GM10266 (cell line): Measurements from ENCODE around the gene EIF2B2.

Source experiments
- DNase-seq: peaks from one replicate; pipeline ENCODE4 v3.0.0; 2012; ENCODE audit errors: extremely low spot score
- CTCF ChIP-seq: IDR thresholded peaks from 2 replicates; pipeline ENCODE4 v1.5.1; 2012; ENCODE audit warnings: mild to moderate bottlenecking, low read depth; ENCODE audit not compliant: control insufficient read depth, insufficient read depth; ENCODE audit errors: missing control alignments

The EIF2B2 gene

DNA sequence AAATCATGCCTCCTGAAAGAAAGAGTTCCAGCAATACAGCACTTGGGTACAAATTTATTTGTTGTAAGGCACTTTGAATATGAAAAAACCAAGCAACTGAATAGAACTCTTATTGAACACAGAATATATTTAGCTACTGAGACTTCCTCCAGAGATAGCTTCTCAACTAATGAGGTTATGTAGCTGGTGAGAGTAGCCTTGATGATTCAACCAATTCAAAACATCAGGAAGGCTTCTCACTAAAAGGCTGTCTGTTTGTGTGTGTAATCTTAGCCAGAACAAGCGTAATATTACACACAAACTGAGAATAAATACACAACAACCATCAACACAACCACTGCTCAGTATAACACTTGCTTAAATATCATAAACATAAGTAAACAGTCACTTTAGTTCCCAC, 20.4 kb downstream of the EIF2B2 start:
- TF ChIP-seq CTCF, result no peak
- DNase-seq, result no peak

GRCh38 chr14:75025082-75025481, 22.4 kb downstream of the EIF2B2 start:
- no peak for DNase-seq
- no peak for TF ChIP-seq CTCF

DNA sequence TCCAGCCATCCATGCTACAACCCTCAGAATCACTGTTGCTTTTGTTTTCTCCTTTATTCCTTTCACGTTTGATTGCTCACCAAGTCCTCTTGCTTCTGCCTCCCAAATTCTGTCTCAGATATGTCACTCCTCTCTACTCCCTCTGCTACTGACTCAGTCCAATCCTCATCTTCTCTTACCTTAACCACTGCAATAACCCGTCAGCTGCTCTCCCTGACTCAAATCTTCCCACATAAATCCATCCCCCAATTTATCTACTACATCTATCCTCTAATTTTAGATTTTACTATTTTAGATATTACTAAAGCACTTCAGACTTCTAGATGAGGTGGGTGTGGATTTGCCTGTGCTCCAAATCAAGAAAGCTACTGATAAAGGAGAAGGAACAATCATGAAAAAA, 23.2 kb downstream of the EIF2B2 start:
- TF ChIP-seq CTCF, result no peak
- DNase-seq, result no peak

DNA sequence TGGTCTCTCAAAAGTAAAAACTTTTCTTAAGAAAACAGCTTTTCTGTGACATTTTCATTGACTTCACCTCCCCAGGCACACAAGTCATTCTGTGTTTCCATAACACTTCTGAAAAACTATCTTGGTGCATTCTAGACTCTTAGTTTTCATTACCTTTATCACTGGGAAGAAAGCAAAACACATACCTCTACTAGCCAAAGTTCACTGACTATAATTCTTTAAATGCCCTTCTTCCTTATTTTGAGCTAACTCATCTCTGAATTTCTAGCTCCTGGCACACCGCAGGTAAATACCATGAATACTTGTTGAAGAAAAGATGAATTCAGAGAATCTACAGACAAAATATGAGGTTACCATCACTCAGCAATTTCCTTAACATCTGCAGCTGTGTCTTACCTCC, 27.4 kb downstream of the EIF2B2 start:
- DNase-seq, result no peak
- TF ChIP-seq CTCF, result no peak

- DNase-seq, result no peak
- TF ChIP-seq CTCF, result no peak
Observed at GRCh38 chr14:75032939-75033338, 30.2 kb downstream of the EIF2B2 start.

DNA sequence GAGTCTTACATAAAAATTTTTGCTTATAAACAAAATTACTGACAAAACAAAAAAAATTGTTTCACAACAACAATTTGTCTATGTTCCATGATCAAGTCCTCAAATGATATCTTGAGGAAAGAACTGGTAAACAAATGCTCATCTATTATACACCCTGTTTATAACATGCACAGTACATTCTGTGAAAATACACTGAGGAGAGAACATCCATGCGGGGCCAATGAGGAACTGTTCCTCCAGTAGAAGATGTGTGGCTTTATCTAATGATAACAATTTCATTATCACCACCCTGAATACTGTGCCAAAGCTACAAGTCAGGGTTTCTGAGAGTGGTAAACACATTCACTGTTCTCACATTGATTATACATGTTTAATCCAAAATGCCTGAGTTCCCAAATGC, 37.8 kb downstream of the EIF2B2 start:
- DNase-seq, result no peak
- no peak for TF ChIP-seq CTCF

DNA sequence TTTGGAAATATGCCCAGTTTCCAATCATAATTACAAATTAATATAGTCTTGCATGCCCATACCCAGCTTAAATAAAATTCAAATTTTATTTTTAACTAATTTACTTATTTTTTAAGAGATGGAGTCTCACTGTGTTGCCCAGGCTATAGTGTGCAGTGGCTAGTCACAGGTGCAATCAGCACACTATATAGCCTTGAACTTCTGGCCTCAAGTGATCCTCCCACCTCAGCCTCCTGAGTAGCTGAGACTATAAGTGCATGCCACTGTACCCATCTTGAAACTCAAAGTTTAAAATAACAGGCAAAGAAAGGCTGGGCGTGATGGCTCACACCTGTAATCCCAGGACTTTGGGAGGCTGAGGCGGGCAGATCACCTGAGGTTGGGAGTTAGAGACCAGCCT, 38.2 kb downstream of the EIF2B2 start:
- no peak for DNase-seq
- TF ChIP-seq CTCF, result no peak
